Neural cell (in vitro differentiated cells): ENCODE data around the gene TAL1. TPM values are rescaled to one million over a fixed set of nuclear protein-coding genes. Genes with fewer than 3 reads are reported as not detected.
A peak's percentile ranks its signal among the peaks of the same experiment; 100 is the strongest.
"Not testable (repeated sequence)": the region's sequence is repeated elsewhere in the genome, so short reads cannot be mapped to it uniquely, and the experiment has no call there.

Source experiments
- H2AFZ ChIP-seq: fragments of 200-600, 300-800 bp; sonication (generic), shearing (Covaris generic); 2 replicates; pipeline ENCODE4 v1.6.0; 2014; ENCODE audit warnings: low read depth, mild to moderate bottlenecking, antibody characterized with exemption, low read length, moderate library complexity
- H3F3A ChIP-seq: fragments of 200-600 bp; shearing (Covaris generic); 2 replicates; pipeline ENCODE4 v1.6.1; 2016; ENCODE audit warnings: mild to moderate bottlenecking, moderate library complexity, mixed read lengths, antibody characterized with exemption, low read length; ENCODE audit not compliant: insufficient read depth, poor library complexity, severe bottlenecking
- H3K27ac ChIP-seq: fragments of 200-600, 300-800 bp; sonication (generic), shearing (Covaris generic); 2 replicates; pipeline ENCODE4 v1.5.1; 2014; ENCODE audit warnings: mild to moderate bottlenecking, low read length, moderate library complexity
- H3K27me3 ChIP-seq: fragments of 300-800, 200-600 bp; sonication (generic), shearing (Covaris generic); 2 replicates; pipeline ENCODE4 v1.6.0; 2014; ENCODE audit warnings: mild to moderate bottlenecking, low read depth, low read length, moderate library complexity; ENCODE audit not compliant: insufficient read depth
- H3K36me3 ChIP-seq: fragments of 300-800, 200-600 bp; sonication (generic), shearing (Covaris generic); 2 replicates; pipeline ENCODE4 v1.5.1; 2014; ENCODE audit warnings: mild to moderate bottlenecking, antibody characterized with exemption, low read length, moderate library complexity; ENCODE audit not compliant: insufficient read depth
- H3K4me2 ChIP-seq: fragments of 300-800, 200-600 bp; sonication (generic), shearing (Covaris generic); 2 replicates; pipeline ENCODE4 v1.6.0; 2014; ENCODE audit warnings: mild to moderate bottlenecking, low read length
- H3K4me3 ChIP-seq: fragments of 300-800, 200-600 bp; sonication (generic), shearing (Covaris generic); 2 replicates; pipeline ENCODE4 v1.5.1; 2014; ENCODE audit warnings: mild to moderate bottlenecking, low read length, moderate library complexity
- H3K79me2 ChIP-seq: fragments of 200-600 bp; shearing (Covaris generic); replicated peaks from 2 replicates; pipeline ENCODE4 v1.6.0; 2014; ENCODE audit warnings: mild to moderate bottlenecking, low read length, moderate library complexity; ENCODE audit not compliant: insufficient read depth
- H3K9ac ChIP-seq: fragments of 300-800, 200-600 bp; sonication (generic), shearing (Covaris generic); 2 replicates; pipeline ENCODE4 v1.6.1; 2016; ENCODE audit warnings: mild to moderate bottlenecking, low read length, mixed read lengths
- H3K9me2 ChIP-seq: fragments of 200-600 bp; shearing (Covaris generic); 2 replicates; pipeline ENCODE4 v1.6.1; 2016; ENCODE audit warnings: mild to moderate bottlenecking, low read length, mixed read lengths; ENCODE audit not compliant: insufficient read depth
- H3K9me3 ChIP-seq: fragments of 200-600, 300-800 bp; sonication (generic), shearing (Covaris generic); 2 replicates; pipeline ENCODE4 v1.6.1; 2016; ENCODE audit warnings: mild to moderate bottlenecking, mixed run types, low read length, moderate library complexity, mixed read lengths
- H4K20me1 ChIP-seq: fragments of 200-600 bp; shearing (Covaris generic); 2 replicates; pipeline ENCODE4 v1.6.1; 2016; ENCODE audit warnings: mild to moderate bottlenecking, mixed run types; ENCODE audit not compliant: insufficient read depth
- RAD21 ChIP-seq: fragments of 450-650 bp; conservative IDR thresholded peaks from 2 replicates; pipeline ENCODE4 v1.6.1; 2014; ENCODE audit warnings: antibody characterized with exemption, mild to moderate bottlenecking, moderate library complexity
- SMC3 ChIP-seq: fragments of 450-650 bp; conservative IDR thresholded peaks from 2 replicates; pipeline ENCODE4 v1.6.1; 2014; ENCODE audit warnings: antibody characterized with exemption, mild to moderate bottlenecking, moderate library complexity; ENCODE audit not compliant: poor library complexity
- polyA plus RNA-seq: library from polyadenylated mRNA; depleted of rRNA; stranded (reverse); fragments of >200 nt; gene quantifications from 2 replicates; pipeline ENCODE4 v1.2.3, GENCODE V29; 2014
- TF ChIP-seq, protein P1 (sequence below): IDR thresholded peaks from 2 replicates; pipeline ENCODE4 v1.6.1; 2012; ENCODE audit warnings: borderline replicate concordance
- TF ChIP-seq, protein P2 (sequence below): fragments of 450-650 bp; IDR thresholded peaks from 2 replicates; pipeline ENCODE4 v1.5.1; 2014; ENCODE audit warnings: antibody characterized with exemption, mild to moderate bottlenecking, moderate library complexity; ENCODE audit not compliant: poor library complexity, severe bottlenecking

Gene TAL1
- polyA plus RNA-seq, 1 donor from 2014 or later = not detected

DNA sequence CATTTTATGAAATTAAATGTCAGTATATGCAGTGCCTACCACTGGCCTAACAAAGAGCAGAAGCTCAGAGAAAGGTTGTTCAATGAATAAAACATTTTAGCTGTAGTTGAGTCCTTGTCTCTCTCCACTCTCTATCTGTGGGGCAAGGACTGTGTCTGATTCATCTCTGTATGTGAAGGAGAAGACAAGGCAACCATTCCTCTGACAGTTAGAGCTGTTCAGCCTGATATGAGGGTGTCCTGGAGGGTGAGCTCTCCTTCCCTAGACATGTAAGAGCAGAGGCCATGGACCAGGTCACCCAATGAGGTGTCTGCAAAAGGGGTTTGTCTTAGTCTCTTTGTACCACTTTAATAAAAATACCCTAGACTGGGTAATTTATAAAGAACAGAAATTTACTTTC, 37.7 kb downstream of the TAL1 start:
- TF ChIP-seq, protein P1, sequence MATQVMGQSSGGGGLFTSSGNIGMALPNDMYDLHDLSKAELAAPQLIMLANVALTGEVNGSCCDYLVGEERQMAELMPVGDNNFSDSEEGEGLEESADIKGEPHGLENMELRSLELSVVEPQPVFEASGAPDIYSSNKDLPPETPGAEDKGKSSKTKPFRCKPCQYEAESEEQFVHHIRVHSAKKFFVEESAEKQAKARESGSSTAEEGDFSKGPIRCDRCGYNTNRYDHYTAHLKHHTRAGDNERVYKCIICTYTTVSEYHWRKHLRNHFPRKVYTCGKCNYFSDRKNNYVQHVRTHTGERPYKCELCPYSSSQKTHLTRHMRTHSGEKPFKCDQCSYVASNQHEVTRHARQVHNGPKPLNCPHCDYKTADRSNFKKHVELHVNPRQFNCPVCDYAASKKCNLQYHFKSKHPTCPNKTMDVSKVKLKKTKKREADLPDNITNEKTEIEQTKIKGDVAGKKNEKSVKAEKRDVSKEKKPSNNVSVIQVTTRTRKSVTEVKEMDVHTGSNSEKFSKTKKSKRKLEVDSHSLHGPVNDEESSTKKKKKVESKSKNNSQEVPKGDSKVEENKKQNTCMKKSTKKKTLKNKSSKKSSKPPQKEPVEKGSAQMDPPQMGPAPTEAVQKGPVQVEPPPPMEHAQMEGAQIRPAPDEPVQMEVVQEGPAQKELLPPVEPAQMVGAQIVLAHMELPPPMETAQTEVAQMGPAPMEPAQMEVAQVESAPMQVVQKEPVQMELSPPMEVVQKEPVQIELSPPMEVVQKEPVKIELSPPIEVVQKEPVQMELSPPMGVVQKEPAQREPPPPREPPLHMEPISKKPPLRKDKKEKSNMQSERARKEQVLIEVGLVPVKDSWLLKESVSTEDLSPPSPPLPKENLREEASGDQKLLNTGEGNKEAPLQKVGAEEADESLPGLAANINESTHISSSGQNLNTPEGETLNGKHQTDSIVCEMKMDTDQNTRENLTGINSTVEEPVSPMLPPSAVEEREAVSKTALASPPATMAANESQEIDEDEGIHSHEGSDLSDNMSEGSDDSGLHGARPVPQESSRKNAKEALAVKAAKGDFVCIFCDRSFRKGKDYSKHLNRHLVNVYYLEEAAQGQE = no peak
- Histone ChIP-seq H3K4me3 (no peak overlapping the region), H3K4me2 (no peak overlapping the region), H4K20me1 (no peaks in the 10 kb centered on the region), H3K9me2 (no peaks in the 10 kb centered on the region), H2AFZ (no peak overlapping the region), H3K27me3 (no peaks in the 10 kb centered on the region), H3K9ac (no peak overlapping the region), H3F3A (no peaks in the 10 kb centered on the region), H3K9me3 (no peaks in the 10 kb centered on the region), H3K79me2 (no peaks in the 10 kb centered on the region), H3K27ac (no peak overlapping the region), H3K36me3 (no peaks in the 10 kb centered on the region)

DNA sequence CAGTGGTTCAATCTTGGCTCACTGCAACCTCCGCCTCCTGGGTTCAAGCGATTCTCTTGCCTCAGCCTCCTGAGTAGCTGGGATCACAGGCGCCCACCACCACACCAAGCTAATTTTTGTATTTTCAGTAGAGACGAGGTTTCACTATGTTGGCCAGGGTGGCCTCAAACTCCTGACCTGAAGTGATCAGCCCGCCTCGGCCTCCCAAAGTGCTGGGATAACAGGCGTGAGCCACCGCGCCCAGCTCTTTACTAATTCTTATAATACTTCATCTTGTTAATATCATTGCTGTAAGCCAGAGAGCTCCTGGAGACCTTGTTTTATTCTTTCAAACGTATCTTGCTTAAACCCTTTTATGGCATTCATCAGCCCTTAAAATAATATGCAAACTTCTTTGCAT, 38.5 kb downstream of the TAL1 start:
- H3K4me2 ChIP-seq, H3K4me3 ChIP-seq, H3K36me3 ChIP-seq, H3K27me3 ChIP-seq, H3K9me2 ChIP-seq, H2AFZ ChIP-seq, H3K79me2 ChIP-seq, H3K27ac ChIP-seq, H3K9me3 ChIP-seq, H4K20me1 ChIP-seq, H3K9ac ChIP-seq, H3F3A ChIP-seq: not testable (repeated sequence)

DNA sequence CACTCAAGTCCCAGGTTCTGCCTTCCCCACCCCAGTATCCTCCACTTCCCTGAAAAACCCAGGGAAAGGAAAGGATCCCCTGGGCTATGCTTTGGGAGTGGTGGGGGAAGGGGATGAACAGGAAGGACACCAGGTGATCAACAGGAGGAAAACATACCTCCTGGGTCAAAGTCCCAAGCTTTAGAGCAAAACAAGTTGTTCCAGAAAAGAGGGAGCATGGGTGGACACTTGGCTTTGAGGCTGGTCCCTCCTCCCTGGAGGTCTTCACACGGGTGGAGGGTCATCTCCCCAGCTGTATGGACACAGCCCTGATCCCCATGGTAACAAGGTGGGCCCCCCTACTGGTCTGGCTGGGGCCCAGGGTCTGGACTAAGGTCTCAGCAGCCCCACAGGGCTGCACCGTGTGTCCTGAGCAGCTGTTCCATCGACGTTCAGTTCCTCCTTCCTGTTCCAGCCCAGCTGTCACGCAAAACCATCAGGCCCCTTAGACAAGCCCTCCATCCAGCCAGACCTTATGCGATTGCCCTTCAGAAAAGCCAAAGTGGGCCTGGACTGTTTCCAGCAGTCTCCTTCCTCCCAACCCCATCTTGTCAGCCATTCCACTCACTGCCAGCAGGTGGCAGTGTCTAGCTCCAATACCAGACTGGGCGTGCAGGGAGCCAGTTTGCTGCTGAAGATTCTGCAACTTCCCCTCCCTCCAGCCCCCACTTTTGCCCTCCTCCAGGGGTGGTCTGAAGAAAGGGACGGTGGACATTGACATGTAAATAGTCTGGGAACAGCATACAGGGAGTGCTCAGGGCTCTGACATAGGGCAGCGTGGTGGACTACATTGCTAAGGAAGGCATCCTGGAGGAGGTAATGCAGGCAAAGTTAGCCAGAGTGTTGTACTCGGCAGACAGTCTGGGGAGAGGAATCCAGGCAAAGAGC, 39.3 kb downstream of the TAL1 start:
- TF ChIP-seq SMC3 (peak; percentile 84), RAD21 (peak; percentile 76)
- TF ChIP-seq, protein P2, sequence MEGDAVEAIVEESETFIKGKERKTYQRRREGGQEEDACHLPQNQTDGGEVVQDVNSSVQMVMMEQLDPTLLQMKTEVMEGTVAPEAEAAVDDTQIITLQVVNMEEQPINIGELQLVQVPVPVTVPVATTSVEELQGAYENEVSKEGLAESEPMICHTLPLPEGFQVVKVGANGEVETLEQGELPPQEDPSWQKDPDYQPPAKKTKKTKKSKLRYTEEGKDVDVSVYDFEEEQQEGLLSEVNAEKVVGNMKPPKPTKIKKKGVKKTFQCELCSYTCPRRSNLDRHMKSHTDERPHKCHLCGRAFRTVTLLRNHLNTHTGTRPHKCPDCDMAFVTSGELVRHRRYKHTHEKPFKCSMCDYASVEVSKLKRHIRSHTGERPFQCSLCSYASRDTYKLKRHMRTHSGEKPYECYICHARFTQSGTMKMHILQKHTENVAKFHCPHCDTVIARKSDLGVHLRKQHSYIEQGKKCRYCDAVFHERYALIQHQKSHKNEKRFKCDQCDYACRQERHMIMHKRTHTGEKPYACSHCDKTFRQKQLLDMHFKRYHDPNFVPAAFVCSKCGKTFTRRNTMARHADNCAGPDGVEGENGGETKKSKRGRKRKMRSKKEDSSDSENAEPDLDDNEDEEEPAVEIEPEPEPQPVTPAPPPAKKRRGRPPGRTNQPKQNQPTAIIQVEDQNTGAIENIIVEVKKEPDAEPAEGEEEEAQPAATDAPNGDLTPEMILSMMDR = peak; percentile 88
- TF ChIP-seq, protein P1 = no peak
- H3K27me3 ChIP-seq = no peaks in the 10 kb centered on the region
- no peaks in the 10 kb centered on the region for H3K9me3 ChIP-seq
- no peak overlapping the region for H3K4me3 ChIP-seq
- H3K9me2 ChIP-seq = no peaks in the 10 kb centered on the region
- no peaks in the 10 kb centered on the region for H4K20me1 ChIP-seq
- H3K9ac ChIP-seq = no peak overlapping the region
- no peak overlapping the region for H2AFZ ChIP-seq
- no peak overlapping the region for H3K4me2 ChIP-seq
- H3F3A ChIP-seq = no peaks in the 10 kb centered on the region
- no peak overlapping the region for H3K27ac ChIP-seq
- H3K79me2 ChIP-seq = no peaks in the 10 kb centered on the region
- H3K36me3 ChIP-seq = no peaks in the 10 kb centered on the region
